Measurements from ENCODE around the gene ZFPL1. TPM values are rescaled to one million over a fixed set of nuclear protein-coding genes. Genes with fewer than 3 reads are reported as not detected.

The ZFPL1 gene
- total and polyA plus RNA-seq, 10 of the 15 experiments (the other 5 are each of a cell fraction or from before 2014, with no cell fraction given) = 2.2 to 37.8 (median 27.0) TPM

GRCh38 chr11:65112546-65113360 lies 28.7 kb downstream of the ZFPL1 start (continued):
- TF ChIP-seq ZBTB4 (CRISPR knock-in tag; IDR thresholded peaks at IDR 0.05) (no peak), RB1 (IDR thresholded peaks at IDR 0.05; ENCODE audit: borderline replicate concordance) (peak; percentile 38; the same call in 1 of the 2 replicates), ZBTB40 (IDR thresholded peaks at IDR 0.05; ENCODE audit: borderline replicate concordance) (peak; percentile 17; the same call in 1 of the 2 replicates), POLR2A (IDR thresholded peaks at IDR 0.05; ENCODE audit: low read depth, low read length) (peak; percentile 38), RAD21 (IDR thresholded peaks at IDR 0.05; ENCODE audit: insufficient read depth, low read depth, low read length) (peak; percentile 39), BACH1 (IDR thresholded peaks at IDR 0.05; ENCODE audit: borderline replicate concordance) (peak; percentile 99), KLF5 (IDR thresholded peaks at IDR 0.05; ENCODE audit: partially characterized antibody) (no peak), ZNF687 (IDR thresholded peaks at IDR 0.05) (peak; percentile 35; the same call in 1 of the 2 replicates), RELA (IDR thresholded peaks at IDR 0.05; ENCODE audit: borderline replicate concordance, partially characterized antibody) (no peak), CHD4 (IDR thresholded peaks at IDR 0.05) (no peak), ZNF217 (IDR thresholded peaks at IDR 0.05) (0 out of 2 replicates have a peak, but pooled peaks have one; percentile 62), BCL3 (IDR thresholded peaks at IDR 0.05; ENCODE audit: borderline replicate concordance, insufficient read depth, low read depth, low read length, poor library complexity, severe bottlenecking) (peak; percentile 64), PBX3 (IDR thresholded peaks at IDR 0.05; ENCODE audit: insufficient replicate concordance, low read depth, low read length) (peak; percentile 52)

All from GM12878 (cell line).